T-helper 22 cell (primary cell): Measurements from ENCODE around the gene PPP1CC.
"Not testable (repeated sequence)": the region's sequence is repeated elsewhere in the genome, so short reads cannot be mapped to it uniquely, and the experiment has no call there.

ENCODE experiments used
- DNase-seq: peaks from one replicate; pipeline ENCODE4 v3.0.0-alpha.2; 2020; ENCODE audit warnings: low read depth

PPP1CC gene

DNA sequence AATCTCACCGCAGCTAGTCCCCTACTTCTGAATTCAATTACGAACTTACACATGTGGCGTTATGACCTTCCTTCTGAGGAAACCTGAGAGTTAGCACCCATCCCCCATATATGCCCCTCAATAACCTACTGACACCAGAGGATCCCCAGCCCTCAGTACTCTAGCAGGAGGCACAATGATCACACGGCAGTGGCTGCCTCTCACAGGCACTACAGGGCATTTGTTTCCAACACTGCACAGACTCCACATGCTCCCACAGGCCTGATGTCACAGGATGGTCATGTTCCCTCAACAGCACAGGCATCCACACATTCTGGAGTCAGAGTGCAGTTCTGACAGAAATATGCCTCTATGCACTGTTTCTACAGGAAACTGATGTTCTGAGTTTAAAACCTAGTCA, 17.4 kb downstream of the PPP1CC start:
- DNase-seq = no peak

DNA sequence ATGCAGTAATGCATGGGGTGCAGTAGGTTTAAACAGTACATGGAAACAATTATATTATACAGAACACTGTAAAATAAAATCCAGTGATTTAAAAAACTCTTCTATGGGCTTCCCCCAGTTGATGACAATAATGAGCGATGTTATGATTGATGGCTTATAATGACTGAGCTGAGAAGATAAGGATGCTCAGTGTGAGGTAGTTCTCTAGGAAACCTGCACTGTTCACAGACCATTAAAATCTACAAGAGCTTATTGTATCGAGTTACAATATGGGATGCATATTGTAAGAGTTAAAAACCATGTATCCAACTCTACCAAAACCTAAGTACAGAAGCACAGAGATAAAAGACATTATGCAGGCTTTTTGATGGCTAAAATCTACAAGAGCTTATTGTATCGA, 19.8 kb downstream of the PPP1CC start:
- DNase-seq = not testable (repeated sequence)

DNA sequence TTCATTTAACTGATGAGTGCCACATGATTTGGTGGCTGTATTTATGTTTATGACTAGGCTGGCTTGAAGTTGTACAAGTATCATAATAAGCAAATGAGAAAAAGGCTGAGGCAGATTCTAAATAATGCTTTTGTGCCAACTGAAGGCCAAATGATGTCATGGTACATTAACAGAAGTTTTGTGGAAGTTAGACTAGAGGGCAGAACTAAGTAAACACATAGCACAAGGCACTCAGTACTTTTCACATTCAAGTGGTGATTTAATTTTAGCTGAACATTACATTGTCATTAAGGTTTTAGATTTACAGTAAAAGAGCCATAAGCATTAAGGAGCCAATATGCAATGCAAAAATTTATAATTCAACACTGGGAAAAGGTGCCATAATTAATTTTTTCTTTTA, 21.1 kb downstream of the PPP1CC start:
- DNase-seq = no peak

DNA sequence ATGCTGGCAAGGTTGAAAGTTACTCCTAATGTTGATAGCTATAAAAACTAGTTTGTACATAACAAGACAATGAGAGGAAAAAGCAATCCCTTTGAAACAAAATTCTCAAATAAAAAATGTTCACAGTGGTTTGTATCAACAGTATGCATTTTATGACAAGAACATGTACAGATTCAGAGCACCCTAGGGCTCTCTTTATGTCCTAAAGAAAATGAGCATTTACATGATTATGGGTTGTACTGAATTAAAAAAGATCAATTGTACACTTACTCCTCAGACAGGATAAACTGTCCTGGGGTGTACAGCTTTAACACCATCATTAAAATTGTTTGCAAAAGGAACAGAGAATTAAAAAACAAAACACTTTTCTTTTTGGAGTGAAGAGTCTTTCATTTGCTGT, 22.2 kb downstream of the PPP1CC start:
- no peak for DNase-seq

DNA sequence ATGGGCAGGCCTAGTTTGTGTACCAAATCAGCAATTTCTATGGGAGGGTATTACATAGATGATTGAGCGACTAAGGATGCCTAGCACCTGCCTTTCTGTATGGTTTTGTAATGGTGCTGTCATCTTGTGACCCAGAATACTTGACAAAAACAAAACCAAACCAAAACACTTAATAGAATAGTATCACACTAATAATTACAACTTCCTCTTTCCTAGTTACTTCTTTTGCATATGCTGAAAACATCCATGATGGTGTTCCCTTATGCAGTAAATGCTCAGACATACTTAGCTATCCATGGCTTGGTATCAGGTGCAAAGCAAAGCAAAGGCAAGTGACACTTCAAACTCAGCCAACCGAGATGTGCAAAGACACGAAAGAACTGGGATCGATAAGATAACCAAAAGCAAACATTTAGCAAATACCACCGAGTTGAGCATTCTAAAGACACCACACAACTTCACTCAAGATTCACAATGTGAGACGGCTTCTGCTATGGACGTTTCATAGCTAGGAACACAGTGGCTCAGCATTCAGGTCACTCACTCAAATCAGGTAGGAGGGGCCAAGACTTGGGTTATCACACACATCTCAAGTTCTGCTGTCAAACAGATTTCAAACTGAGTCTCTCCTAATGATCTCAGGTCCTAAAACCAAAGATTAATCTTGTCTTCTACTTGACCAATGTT, 24.3 kb downstream of the PPP1CC start:
- no peak for DNase-seq

DNA sequence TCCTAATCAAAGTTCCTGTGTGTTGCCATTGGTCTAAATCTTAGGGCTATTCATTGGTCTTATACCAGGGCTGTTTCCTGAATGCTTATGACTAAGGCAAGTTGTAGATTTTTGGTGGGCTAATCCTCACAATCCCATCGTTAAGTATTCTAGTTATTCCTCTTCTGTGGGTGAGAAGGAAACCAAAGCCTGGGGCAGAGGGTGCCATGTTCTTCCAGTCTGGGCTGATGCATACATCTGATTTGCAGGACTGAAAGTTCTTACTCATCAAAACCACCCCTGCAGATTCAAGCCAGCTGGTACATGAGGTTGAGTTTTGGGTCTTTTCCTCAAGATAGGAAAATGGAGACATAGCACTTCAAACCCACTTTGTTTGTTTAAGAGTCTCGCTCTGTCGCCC, 25.7 kb downstream of the PPP1CC start:
- no peak for DNase-seq

DNA sequence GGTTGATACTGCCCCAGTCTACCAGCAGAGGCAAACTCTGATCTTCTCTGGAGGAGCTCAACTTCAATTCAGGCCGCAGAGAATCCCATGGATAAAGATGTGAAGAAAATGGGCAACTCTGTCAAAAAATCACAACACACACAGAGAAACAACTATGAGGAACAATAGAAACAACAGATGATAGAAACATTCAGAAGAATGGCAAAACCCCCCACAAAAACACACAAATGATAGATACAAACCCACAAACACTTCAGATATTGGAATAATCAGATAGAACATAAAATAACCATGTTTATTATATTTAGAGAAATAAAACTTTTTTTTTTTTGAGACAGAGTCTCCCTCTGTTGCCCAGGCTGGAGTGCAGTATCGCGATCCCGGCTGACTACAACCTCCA, 33.8 kb downstream of the PPP1CC start:
- DNase-seq = no peak

DNA sequence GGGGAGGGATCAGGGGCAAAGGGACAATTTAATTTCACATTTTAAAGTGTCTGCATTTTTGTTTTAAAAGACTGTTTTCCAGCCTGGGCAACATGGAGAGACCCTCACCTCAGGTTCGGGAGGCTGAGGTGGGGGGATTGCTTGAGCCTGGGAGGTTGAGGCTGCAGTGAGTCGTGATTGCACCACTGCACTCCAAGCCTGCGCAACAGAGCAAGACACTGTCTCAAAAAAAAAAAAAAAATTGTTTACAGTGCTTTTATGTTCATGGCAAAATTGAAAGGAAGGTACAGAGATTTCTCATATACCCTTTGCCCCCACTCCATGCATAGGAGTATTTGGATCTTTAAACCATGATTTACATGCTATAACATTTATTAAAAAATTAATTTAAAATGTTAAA, 37.4 kb downstream of the PPP1CC start:
- no peak for DNase-seq

DNA sequence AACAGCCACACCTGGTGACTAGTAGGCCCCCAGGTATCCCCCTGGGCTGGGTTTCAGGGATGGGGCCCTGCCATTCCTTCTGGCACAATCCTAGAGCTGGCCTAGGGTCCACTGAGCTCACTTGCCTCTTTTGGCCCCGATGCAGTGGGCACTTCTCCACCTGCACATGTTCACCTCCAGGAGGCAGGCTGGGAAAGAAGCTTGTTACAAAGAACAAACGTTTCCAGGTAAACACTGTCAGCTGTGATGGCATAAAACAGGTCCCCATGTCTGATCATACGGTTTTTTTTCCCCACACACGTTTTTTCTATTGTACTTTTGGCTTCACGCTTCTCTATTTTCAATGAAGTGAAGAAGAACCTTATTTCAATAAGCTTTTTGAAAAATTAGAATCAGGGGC, 37.9 kb downstream of the PPP1CC start:
- DNase-seq = no peak

DNA sequence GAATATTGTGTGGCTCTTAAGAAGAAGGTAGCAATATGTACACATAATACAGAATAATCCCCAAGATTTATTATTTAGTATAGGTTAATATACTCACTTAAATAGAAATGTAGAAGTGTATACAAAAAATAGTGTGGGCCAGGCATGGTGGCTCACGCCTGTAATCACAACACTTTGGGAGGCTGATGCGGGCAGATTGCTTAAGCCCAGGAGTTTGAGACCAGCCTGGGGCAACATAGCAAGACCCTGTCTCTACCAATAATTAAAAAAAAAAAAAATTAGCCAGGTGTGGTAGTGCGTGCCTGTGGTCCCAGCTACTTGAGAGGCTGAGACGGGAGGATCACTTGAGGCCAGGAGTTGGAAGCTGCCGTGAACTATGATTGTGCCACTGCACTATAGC, 38.5 kb downstream of the PPP1CC start:
- DNase-seq = no peak

DNA sequence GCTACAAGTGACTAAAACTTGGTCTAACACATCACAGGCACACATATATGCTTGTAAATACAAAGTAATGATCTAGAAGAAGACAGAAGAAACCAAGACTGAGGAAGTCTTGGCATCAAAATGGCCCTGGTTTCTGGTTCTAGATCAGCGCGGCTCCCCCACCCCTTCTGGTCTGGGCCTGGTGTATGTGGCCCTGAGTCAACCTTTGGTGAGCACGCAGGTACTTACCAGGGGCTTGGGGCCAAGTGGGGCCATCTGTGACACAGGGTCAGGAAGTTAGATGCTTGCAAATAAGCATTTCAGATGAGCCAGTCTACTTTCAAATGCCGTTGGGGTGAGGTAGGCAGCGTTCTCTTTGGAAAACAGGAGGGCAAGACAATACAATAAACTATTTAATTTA, 40.6 kb downstream of the PPP1CC start:
- DNase-seq = no peak

DNA sequence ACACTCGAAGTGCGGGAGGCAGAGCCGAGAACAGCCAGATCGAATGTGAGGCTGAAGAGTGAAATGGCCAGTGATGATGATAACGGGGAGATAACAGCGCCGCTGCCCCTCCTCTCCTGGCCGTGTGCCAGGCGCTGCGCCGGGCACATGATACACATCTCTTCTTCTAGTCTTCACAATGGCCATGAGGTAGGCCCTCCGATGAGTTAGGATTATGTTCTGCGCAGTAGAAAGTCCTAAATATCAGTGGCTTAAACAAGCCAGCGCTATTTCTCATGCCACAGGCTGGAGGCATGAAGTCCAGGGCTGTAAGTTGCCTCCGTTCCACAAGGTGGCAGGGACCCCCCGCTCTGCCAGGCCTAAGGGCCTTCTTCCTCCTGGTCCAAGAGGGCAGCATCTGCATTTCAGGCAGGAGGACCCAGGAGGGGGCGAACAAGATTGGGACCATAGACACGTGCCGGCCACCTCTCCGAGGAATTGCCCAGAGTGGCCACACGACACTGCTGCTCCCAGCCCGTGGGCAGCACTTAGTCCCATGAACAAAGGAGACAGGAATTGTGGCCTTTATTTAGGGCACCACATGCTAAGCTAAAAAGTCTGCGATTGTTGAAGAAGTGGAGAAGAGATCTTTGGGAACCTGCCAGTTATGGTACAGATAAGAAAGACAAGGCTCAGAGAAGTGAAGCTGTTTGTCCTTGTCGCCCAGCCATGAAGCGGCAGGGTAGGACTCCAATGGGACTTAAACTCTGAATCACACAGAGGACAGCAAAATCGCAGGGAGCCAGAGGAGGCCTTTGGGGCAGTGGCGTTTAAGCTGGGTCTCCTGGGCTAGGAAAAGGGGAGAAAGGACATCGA, 42.9 kb downstream of the PPP1CC start:
- DNase-seq = no peak

DNA sequence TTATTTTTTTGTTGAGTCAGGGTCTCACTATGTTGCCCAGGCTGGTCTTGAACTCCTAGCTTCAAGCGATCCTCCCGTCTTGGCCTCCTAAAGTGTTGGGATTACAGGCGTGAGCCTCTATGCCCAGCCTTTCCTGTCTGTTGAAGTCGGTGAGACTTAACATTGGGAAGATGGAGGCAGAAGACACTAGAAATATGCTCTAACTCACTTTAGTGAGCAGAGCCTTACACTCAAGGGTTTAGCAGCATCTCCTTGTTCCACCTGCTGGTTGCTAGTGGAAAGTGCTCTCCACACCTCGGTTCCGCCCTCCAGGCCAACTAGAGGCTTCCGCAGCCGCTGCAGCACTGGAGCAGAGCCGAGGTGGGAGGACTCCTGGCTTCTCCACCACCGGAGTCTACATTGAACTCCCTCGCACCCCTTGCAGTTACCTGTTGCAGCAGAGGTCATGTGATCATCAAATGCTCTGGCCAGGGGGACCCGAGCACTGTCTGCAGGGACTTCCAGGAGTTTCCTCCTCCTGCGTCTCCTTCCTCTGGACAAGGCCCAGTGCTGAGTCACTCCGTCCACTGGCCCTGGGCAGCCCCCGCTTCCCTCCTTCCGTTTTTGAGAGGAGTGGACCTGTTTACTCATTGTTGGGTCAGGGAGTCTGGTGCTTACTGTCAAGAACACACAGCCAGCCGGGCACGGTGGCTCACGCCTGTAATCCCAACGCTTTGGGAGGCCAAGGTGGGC, 44.4 kb downstream of the PPP1CC start:
- DNase-seq = peak; percentile 41

DNA sequence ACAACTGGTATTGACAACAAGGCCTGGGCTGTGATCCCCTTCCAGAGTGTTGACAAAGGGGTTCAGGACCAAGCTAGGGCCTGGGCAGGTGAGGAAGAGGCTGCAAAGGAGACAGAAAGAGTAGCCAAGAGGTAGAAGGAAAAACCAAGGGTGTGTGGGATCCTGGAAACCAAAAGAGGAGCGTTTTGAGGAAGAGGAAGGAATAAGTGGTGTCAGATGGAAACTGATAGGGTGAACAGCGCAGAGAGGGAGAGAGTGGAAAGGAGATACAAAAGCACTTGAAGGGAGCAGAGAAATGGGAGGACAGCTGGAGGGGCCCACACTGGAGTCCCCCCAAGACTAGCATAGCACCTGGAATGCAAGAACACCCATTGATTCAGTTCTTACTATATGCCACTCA, 45.5 kb downstream of the PPP1CC start:
- no peak for DNase-seq

DNA sequence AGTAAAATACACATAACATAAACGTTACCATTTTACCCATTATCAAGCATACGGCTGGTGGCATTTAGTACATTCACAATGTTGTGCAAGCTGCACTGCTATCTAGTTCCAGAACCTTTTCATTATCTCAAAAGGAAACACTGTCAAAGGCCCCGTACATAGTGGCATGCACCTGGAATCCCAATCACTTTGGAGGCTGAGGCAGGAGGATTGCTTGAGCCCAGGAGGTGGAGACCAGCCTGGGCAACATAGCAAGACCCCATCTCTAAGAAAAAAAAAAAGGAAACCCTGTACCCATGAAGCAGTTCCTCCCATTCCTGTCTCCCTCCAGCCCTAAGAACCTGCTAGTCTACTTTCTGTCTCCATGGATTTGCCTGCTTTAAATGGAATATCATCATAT, 46.4 kb downstream of the PPP1CC start:
- no peak for DNase-seq

DNA sequence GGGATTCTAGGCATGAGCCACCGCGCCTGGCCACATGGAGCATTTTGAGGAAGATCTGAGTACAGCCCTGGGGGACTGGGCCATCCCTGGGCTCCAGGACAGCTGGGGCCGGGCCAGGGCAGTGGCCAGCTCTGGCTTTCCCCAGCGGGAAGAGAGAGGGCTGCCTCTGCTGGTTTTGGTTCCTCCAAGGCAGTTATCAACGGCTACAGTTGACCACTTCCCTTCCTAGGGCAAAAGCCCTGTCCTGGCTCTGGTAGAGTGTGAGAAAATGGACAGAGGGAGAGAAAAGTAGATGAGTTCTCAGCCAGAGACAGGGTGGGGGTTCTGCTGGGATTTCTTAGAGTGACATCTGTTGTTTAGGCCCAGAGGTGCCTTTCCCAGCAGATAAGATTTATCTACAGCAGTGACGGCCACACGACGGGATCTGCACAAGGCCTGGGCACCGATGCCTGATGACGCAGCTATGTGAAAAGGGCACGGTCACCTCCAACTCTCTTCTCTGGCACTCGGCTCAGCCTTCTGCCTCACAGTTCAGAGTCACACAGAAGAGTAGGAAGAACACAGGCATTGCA, 48.3 kb downstream of the PPP1CC start:
- no peak for DNase-seq

DNA sequence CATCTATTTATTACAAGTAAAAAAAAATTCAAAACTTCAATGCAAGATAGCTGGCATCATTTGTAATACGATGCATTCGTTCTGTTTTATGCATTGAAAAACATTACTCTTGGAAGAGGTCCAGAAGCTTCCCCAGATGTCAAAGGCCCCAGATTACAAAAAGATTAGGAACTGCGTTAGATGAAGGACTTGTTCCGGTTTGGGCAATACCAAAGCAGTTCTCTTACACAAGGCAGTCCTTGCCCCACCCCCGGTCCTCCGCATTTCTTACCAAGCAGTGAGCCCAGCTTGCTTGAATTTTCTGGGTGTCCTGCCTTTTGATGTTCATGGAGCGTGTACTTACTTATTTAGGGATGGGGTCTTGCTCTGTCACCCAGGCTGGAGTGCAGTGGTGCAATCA, 49.0 kb downstream of the PPP1CC start:
- DNase-seq = no peak

DNA sequence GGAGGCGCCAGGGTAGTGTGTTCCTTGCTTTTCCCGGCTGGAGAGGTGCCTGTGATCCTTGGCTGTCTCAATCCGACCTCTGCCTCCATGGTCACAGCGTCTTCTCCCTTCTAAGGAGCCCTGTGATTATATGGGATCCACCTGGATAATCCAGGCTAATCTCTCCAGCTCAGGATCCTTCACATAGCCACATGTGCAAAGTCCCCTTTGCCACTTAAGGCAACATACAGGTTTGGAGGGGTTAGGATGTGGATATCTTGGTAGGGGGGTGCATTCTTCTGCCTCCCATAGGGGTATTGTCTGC, 52.6 kb downstream of the PPP1CC start:
- DNase-seq = no peak

DNA sequence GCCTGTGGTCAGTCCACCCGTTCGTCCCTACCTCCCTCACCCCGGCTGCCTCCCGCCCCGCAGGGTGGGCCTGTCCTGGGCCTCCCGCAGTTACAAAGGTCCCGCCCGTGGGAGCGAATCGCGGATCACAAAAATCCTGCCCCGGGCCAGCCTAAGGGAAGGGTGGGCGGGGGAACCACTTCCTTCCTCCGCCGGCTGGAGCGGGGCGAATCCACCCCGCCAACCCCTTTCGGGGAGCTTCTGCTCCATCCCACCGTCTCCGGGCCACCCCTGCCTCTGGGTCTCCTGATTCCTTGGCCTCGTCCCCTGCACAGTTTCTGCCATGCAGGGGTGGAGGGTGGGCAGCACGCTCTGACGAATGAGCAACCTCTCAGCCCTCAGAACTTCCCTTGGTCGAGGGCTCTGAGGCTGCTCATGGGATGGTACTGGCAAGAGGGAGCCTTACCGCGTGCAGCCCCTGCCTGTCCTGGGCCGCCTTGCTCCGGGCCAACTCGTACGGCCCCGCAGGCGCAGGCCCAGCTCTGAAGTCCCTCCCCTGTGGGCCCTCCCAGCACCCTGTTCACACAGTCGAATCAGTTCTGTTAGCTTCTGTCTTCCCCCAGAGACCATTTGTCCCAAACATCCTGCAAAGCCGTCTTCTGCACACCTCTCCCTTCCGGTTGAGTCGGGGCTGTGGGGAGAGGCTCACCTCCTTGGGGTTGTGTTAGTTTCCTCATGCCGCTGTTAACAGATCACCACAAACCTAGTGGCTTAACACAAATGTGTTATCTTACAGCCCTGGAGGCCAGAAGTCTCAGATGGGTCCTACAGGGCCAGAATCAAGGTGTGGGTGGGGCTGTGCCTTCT, 53.2 kb downstream of the PPP1CC start:
- peak; percentile 9 for DNase-seq

DNA sequence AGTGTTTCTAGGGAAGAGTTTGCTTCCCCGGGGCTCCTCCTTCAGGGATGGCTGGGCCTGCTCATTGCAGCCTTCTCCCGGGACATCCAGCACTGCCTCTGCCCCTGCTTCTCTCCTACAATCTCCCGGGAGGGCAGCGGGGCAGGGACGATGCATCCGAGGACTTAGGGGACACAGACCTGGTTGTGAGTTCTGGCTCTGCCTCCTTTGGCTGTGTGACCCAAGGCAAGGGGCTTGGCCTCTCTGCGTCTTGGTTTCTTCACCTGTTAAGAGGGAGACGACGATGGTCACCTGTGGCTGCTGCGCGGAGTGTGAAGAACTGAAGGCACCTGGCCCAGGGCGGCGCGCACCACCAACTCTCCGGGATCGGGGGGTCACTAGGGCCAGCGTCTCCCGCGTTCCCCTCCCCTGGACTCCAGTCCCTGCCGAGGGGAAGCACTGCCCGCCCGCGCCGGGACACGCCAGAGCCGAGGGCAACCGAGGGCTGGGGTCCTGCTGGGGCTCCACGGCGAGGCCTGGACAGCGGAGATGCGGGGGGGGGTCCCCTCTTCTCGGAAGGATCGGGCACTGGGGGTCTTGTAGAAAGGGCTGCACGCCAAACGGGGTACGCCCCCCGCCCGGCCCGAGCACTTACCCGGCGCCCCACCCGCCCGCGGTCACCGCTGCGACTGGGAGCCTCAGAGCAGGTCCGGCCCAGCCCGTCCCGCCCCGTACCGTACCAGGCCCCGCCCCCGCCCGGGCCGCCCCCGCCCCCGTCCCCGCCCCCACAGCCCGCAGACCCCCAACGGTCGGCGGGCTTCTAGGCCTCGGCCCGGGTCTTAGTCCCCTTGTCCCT, 54.0 kb downstream of the PPP1CC start, which contains the start of gene HVCN1:
HVCN1 (minus strand) TSS at position 670 of the 835 bp plus-strand sequence. CDS start 5,870 bp downstream, outside the sequence.
- DNase-seq = peak; percentile 19
